ENCODE data around the gene SLC26A1.

SLC26A1 gene

DNA sequence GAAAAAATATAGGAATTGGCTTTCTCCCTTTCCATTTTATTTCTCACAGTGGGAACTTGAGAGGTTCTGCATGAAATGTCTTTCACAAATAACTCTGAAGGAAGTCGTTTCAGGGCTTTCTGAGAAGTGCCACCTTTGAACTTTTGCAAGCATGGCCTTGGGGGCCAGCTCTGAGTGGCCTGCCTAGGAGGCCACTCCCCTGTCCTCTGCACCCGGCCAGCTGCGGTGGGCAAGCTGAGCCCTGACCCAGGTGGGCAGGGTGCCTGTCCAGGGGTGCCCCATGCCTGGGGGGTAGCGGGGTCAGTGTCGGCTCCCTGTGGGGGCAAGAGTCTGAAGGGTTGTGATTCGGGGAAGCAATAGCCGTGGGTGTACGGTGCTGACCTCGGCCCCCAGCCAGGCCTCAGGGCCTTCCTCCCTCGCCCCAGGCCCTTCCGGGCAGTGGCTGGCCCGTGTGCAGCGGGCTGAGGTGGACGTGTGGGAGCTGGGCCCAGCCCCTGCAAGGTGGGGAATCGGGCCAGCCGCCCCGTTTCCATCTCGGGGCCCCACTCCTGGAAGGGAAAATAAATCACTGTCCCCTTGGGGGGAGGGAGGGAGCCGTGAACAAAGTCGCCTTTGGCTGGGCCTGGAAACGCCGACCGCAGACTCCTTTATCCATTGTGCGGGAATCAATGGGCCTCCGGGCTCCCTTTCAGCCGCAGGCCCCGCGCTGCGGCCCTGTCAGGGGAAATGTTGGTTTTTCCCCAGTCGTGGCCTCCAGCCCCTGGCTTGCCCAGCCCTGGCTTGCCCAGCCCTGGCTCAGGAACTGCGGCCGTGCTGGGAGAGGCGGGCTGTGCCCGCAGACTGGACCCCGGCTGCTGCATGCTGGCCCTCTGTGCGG, 21.3 kb upstream of the SLC26A1 start:
- no peak for DNase-seq (ENCODE audit: low read depth in 2 of 2)

DNA sequence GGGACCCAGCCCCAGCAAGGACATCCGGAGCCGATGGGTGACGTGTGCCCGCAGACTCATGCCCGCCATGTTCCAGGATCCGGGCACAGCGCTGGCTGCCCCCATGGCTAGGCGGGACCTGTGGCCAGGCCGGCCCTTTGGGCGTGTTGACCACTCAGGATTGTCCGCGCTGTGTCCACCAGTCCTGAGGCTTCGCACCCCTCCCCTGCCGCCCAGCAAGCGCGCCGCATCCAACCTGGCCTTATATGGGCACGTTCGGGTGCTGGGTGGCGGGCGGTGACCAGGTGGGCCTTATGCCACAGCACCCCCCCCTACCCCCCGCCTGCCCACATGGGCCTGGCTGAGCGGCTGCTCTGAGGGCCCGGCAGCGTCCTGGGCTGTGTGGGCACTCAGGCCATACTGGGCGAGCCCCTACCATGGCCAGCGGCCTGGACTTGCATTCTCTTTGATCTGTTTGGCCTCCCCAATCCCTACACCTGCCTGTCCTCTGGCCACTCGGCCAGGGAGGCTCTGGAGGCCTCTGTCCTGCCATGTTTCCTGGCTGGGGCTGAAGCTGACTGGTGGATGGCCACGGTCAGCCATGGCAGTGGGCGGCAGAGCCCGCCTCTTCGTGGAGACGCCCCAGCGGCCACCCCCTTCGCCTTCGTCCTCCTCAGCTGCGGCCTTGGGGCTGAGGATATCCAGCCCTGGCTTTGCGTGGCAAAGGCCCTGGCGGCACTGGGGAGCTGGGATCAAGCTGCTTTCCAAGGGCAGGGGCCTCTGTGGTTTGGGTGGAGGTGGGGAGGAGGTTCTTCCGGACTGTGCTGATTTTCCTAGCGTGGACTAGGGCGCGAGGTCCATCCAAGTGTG, 20.2 kb upstream of the SLC26A1 start:
- DNase-seq (ENCODE audit: low read depth in 2 of 2) = no peak

DNA sequence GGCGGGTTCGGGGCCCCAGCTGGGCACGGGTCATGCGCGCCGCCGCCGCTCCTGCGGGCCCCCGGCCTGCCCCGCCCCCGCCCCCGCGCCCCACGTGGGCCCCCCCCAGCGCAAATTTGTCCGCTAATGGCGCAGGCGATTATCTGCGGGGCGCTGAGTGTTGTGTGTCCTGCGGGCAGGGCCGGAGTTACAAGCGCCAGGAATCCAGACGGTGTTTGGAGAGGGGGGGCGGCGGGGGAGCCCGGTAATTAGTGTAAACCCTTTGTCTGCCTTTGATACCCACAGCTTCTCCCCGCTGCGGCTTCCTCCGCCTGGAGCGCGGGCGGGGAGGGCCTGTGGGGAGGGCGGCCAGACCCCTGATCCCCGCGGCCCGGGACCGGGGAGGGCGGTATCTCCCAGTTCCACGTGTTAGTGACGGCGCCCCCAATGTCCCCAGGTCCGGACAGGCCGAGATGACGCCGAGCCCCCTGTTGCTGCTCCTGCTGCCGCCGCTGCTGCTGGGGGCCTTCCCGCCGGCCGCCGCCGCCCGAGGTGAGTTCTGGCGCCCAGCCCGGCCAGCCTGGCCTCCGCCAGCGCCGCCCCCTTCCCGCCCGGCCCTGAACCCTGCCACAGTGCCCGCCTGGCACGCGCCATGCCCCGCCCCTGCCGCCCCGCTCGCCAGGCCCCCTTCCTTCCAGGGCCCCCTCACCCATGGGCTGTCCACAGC, 19.0 kb upstream of the SLC26A1 start:
- no peak for DNase-seq (ENCODE audit: low read depth in 2 of 2)

DNA sequence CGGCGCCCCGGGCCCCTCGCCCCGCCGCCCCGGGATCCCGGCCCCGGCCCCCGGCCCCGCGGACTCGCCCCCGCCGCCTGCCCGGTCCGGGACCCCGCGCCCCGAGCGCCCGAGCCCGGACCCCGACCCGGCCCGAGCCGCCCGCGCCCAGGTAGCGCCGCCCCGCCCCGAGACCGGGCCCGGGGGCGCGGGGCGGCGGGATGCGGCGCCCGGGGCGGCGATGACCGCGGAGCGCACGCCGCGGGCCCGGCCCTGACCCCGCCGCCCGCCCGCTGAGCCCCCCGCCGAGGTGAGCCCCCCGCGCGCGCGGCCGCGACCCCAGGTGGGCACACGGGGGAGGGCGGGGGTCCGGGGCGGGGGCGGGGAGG, 18.4 kb upstream of the SLC26A1 start:
- DNase-seq (ENCODE audit: low read depth in 2 of 2) = no peak

DNA sequence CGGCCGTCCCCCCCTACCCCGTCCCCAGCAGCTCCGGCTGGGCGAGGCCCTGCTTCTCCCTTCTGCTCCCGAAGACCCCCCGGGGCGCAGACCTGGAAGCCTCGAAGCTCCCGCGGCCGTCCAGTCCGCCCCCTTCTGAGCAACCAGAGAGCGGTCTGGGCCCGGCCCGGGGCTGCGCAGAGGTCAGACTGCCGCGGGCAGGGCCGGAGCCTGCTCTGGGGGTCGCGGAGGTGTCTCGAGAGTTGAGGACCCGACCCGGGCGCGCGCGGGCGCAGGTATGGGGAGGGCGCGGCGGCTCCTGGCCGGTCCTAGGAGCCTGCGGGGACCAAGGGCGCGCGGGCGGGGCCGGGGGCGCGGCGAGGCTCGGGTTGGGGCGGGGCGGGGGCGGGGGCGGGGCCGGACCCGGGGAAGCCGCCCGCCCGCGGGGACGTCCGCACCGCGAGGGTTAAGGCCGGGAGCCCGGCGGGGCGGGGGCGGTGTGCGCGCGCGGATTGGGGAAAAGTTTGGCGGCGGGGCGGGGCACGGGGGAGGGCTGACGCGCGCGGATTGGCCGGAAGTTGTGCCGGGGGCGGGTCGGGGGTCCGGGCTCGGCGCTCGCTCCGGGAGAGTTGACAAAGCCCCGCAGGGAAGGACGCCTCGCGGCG, 17.9 kb upstream of the SLC26A1 start, which contains the start of gene FGFRL1:
Gene FGFRL1 (plus strand): TSS at position 605 of the 644 bp plus-strand sequence. CDS start 860 bp downstream, outside the sequence.
- DNase-seq (ENCODE audit: low read depth in 2 of 2) = peak; percentile 72 to 74

DNA sequence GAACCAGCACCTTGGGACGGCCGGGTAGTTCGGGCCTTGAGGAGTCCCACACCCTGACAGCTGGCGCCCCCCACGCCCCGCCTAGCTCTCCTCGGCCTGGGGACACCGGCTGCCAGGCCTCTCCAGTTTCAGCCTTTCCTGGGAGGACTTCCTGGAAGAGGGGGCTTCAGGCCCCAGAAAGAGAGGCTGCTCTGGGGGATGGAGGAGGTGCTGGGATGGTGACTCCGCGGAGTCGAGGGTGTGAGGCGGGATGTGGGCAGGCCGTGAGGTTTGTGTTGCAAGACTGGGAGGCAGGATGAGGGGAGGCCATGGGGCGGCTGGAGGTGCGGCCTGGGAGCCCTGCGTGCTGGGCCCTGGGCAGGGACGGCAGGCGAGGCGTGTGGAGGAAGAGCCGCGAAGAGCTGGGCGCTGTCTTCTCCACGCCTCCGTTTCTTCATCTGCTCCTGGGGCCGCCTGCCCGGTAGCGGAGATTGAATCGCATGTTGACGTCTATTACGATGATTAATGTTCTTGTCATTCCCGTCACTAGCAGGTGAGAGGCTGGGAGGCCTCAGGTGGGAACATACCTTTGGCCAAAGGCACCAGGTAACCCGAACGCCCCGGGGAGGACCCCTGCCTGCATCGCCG, 17.3 kb upstream of the SLC26A1 start:
- DNase-seq (ENCODE audit: low read depth in 2 of 2) = peak; percentile 32 to 42

DNA sequence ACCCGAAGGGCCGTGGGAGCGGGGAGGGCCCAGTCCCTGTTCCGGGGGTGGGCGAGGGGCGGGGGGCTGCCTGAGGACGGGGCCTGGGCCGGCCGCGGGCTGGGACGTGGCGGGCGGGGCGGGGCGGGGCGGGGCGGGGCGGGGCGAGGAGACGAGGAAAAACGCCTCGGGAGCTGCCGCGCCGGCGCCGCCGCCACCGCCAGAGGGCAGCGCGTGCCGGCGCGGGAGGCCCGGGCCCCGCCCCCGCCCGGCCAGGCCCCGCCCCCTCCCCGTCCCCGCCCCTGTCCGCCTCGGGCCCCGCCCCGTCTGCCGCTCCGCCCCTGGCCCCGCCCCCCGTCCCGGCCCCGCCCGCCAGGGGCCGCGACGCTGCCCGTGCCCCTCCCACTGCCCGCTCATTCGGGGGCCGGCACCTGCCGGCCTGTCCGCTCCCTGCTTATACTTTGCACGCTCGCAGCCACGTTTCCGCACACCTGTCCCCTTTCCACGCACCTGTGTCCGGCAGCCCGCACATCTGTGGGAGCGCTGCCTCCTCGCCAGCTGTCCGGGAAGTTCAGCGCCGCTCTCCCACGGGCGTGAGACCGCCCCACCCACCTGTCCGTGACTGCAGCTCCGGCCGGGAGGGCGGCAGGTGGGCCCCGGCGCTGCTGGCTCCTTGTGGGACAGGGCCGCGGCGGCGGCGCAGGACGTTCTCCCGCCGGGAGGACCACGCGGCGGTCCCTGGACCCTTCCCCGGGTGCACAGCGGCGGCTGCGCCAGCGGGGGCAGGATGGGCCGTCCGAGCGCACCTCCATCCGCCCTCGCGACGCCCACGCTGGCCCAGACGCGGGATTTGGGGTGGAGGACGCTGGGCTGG, 16.6 kb upstream of the SLC26A1 start:
- DNase-seq (ENCODE audit: low read depth in 2 of 2) = no peak

DNA sequence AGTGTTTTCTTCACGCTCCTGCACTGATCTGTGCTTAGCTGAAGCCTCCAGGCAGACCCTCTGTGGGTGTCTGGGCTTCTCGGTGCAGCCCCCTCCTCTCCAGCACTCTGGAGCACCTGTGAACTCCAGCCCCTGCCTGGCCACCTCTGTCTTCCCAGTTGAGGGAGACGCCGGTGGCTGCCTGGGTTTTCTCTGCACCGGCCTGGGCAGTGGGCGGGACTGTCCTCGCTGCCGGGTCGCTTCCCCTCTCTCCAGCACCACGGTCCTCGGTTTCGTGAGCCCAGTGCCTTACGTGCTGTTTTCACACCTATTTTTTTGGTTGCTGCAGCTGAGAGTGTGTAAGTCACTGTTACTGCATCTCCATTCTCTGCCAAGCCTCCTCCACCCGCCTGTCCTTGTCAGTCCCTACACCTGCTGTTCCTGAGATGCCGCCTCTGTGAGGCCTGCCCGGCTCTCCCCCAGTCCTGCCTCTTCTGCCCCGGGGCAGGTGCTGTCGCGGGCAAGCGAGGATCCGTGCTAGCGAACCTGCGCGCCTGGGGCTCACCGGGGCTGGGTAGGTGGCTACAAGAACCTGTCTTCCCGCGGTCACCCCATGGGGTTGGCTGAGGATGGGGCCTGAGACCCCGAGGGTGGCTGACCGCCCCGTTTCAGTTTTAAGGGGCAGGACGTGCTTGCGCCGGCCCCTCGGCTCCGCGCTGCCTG, 15.8 kb upstream of the SLC26A1 start:
- no peak for DNase-seq (ENCODE audit: low read depth in 2 of 2)

DNA sequence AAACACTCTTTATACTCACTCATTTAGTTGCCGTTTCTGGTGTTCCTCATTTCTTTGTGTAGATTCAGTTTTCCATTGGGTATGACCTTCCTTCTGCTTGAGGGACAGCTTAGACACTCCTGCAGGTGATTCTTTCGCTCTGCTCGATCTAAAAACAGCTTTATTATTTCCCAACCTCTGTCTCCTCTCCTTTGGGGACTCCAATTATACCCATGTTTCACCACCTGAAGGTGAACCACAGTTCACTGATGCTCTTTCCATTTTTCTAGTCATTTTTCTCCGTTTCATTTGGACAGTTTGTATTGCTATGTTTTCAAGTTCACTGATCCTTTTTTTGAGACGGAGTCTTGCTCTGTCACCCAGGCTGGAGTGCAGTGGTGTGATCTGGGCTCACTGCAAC, 13.7 kb upstream of the SLC26A1 start:
- no peak for DNase-seq (ENCODE audit: low read depth in 2 of 2)

DNA sequence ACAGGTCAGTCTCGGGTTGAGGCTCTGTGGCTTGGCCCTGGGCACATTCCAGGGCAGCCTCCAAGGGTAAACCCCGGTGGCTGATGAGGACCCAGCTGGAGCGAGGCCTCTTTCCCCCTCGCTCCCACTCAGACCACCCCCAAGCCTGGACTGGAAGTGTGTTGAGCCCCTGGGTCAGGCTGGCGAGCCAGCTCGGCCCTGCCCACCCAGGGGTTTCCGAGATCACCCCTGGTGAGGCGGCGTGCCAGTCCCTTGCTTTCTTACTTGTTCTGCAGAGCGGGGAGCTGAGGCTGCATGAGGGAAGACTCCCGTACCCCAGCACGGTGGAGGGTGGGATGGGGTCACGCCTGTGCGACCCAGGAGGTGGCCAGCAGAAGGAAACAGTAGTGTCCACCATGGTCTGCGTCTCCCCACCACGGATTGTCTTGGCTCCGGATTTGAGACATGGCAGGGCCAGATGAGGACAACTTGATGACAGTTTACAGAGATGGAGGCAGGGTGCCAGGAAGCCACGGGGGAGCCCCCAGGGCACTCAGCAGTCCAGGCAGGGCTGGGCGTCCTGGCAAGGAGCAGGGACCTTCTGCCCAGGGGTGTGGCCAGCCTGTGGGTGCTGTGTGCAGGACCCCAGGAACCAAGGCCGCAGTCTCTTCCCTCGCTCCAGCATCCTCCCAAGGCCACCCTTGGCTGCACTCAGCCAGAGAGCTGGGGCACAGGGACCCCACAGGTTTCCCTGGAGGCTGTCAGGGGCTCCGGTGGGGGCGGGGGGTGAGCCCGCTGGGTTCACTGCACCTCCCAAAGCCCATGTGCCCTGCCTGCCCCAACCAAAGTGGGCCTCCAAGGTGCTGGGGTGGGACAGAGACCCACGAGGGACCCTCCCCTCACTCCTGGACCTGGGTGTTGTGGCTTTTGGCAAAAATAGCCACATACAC, 11.6 kb upstream of the SLC26A1 start:
- DNase-seq (ENCODE audit: low read depth in 2 of 2) = no peak

DNA sequence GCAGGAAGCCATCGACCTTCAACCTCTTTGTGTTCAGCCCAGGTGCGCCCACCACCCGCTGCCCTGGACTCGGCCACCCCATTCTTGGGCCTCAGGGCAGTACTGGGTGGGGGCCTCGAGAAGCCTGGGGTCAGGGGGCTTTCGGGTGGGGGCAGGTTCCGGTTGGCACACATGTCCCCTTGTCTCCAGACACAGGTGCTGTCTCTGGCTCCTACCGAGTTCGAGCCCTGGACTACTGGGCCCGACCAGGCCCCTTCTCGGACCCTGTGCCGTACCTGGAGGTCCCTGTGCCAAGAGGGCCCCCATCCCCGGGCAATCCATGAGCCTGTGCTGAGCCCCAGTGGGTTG, 10.8 kb upstream of the SLC26A1 start:
- DNase-seq (ENCODE audit: low read depth in 2 of 2) = no peak

DNA sequence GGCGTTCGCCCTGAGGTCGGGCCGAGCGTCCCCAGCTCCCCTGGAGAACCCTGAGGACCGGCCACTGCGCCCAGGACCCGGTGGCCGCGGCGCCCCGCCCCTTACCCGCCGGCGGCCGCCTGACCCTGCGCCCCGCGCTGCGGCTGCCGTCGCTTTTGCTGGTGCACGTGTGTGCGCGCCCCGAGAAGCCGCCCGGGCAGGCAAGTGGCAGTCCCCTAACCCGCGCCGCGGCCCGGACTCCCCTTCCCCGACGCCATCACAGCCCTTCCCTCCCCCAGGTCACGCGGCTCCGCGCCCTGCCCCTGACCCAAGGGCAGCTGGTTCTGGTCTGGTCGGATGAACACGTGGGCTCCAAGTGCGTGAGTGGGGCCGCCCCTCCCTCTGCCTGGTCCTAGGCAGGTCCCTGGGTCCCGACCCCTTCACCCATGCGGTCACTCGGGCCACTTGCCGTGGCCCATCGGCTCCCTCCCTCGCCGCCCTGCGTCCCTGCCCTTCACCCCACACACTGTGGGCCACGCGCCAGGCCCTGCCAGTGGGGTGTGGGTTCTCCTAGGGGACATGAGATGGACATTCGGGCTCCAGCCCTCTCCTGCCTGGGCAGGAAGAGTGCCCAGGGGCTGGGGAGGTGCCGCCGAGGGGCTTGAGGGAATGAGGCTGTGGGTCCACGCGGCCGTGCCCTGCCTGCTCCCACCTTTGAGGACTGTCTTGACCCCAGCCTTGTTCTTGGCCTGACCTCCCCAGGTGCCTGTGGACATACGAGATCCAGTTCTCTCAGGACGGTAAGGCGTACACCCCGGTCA, 10.3 kb upstream of the SLC26A1 start:
- no peak for DNase-seq (ENCODE audit: low read depth in 2 of 2)

DNA sequence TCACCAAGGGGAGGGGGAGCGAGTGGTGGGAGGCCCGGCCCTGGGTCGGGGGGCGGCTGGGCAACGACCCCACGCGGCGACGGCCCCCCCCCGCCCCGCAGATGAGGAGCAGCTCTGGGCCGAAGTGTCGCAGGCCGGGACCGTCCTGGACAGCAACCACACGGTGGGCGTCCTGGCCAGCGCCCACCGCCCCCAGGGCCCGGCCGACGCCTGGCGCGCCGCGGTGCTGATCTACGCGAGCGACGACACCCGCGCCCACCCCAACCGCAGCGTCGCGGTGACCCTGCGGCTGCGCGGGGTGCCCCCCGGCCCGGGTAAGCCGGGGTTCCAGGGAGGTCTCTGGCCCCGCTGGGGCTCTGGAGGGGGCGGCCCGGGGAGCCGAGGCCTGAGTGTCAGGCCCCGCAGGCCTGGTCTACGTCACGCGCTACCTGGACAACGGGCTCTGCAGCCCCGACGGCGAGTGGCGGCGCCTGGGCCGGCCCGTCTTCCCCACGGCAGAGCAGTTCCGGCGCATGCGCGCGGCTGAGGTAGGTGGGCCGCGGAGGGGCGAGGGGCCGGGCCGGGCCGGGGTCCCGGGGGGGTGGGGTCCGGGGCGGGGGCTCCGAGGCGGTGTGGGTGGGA, 9.5 kb upstream of the SLC26A1 start:
- no peak for DNase-seq (ENCODE audit: low read depth in 2 of 2)

DNA sequence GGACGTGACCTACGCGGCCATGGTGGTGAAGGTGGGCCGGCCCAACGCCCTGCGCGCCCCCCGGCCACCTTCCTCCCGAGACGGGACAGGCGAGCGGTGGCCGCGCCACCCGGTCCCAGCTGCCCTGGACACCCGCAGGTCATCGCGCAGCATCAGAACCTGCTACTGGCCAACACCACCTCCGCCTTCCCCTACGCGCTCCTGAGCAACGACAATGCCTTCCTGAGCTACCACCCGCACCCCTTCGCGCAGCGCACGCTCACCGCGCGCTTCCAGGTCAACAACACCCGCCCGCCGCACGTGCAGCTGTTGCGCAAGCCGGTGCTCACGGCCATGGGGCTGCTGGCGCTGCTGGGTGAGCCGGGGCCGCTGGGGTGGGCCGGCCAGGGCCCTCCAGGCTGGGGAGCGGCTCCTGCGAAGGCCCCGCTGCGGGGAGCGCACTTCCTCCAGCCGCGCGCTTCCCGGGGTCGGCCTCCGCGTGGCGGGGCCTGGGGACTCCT, 9.0 kb upstream of the SLC26A1 start:
- DNase-seq (ENCODE audit: low read depth in 2 of 2) = no peak

DNA sequence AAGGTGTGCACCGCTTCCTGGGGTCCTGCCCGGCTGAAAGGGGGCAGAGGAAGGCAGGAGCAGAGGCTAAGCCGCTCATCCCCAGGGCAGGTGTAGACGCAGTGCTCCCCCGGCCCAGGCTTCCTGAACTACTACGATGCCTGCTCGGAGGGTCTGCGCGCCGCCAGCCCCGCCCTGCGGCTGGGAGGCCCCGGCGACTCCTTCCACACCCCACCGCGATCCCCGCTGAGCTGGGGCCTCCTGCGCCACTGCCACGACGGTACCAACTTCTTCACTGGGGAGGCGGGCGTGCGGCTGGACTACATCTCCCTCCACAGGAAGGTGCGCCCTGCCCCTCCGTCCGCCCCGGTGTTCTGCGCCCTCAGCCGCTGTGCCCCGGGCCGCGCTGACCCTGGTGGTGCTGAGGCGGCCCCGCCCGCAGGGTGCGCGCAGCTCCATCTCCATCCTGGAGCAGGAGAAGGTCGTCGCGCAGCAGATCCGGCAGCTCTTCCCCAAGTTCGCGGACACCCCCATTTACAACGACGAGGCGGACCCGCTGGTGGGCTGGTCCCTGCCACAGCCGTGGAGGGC, 8.4 kb upstream of the SLC26A1 start:
- no peak for DNase-seq (ENCODE audit: low read depth in 2 of 2)

DNA sequence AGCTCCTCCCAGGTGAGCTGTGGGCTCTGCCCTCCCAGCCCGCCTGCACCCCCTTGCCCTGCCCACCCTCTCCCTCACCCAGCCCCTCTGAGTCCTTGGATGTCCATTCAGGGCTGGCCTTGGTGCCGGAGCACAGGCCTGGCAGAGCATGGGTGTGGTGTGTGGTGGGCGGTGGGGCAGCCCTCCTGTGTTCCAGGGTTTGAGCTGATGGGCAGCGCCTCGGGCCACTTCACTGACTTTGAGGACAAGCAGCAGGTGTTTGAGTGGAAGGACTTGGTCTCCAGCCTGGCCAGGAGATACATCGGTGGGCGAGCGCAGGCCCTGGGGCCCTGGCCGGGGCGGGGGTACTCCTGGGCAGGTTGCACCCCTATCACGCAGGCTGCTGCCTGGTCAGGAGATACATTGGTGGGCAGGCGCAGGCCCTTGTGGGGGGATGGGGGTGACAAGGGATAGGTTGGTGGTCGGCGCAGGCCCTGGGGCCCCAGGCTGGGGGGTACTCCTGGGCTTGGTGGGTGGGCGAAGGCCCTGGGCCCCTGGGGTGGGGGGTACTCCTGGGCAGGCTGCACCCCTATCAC, 7.6 kb upstream of the SLC26A1 start:
- no peak for DNase-seq (ENCODE audit: low read depth in 2 of 2)
